ENCODE measurements around the gene BRD9. TPM values are rescaled to one million over a fixed set of nuclear protein-coding genes. Genes with fewer than 3 reads are reported as not detected.

The BRD9 gene
- total RNA-seq, 6 experiments from 2014 or later = 10.7 to 16.7 (median 13.8) TPM

GRCh38 chr5:861442-862366, 30.9 kb downstream of the BRD9 start:
- peaks cover 0 to 20% (median 0%) of the 10 kb centered on the region in 4 donors for H3K36me3 ChIP-seq
- H3K27me3 ChIP-seq = no peaks in the 10 kb centered on the region
- DNase-seq (no peak), ATAC-seq (peak in 1 of 4 donors; percentile 4)
- intact Hi-C loops (cut with DNase I) = no loop called here
- no peaks in the 10 kb centered on the region for H3K9me3 ChIP-seq
- WGBS (ENCODE audit: insufficient coverage, low coverage, low lambda C conversion rate, missing lambda C conversion rate) = no CpG with 5 or more reads among the region's 22 CpGs
- no peak overlapping the region for H3K27ac ChIP-seq
- H3K4me1 ChIP-seq = peaks cover 0 to 13% (median 0%) of the 10 kb centered on the region in 4 donors
- no peak overlapping the region for H3K4me3 ChIP-seq
- TF ChIP-seq POLR2A (IDR thresholded peaks at IDR 0.05) (no peak), CTCF (IDR thresholded peaks at IDR 0.05) (no peak)

GRCh38 chr5:860506-861150, 32.0 kb downstream of the BRD9 start:
- WGBS (ENCODE audit: insufficient coverage, low coverage, low lambda C conversion rate, missing lambda C conversion rate) = 90% methylated on average over 11 of the region's 15 CpGs
- ATAC-seq (no peak), DNase-seq (no peak)
- Histone ChIP-seq H3K4me1 (peaks cover 0 to 13% (median 0%) of the 10 kb centered on the region in 4 donors), H3K27ac (no peak overlapping the region), H3K4me3 (no peak overlapping the region), H3K27me3 (no peaks in the 10 kb centered on the region), H3K9me3 (no peaks in the 10 kb centered on the region), H3K36me3 (peaks cover 0 to 20% (median 0%) of the 10 kb centered on the region in 4 donors)
- TF ChIP-seq POLR2A (IDR thresholded peaks at IDR 0.05) (no peak), CTCF (IDR thresholded peaks at IDR 0.05) (no peak)
- intact Hi-C loops (cut with DNase I) = no loop called here

- peaks cover 0 to 16% (median 0%) of the 10 kb centered on the region in 4 donors for H3K36me3 ChIP-seq
- DNase-seq (peak in 1 of 3 donors; percentile 52), ATAC-seq (no peak)
- no peaks in the 10 kb centered on the region for H3K9me3 ChIP-seq
- intact Hi-C loops (cut with DNase I) = no loop called here
- no peaks in the 10 kb centered on the region for H3K27me3 ChIP-seq
- peaks cover 0 to 8% (median 0%) of the 10 kb centered on the region in 4 donors for H3K4me1 ChIP-seq
- H3K4me3 ChIP-seq = no peak overlapping the region
- TF ChIP-seq CTCF (IDR thresholded peaks at IDR 0.05) (no peak), POLR2A (IDR thresholded peaks at IDR 0.05) (no peak)
- WGBS (ENCODE audit: insufficient coverage, low coverage, low lambda C conversion rate, missing lambda C conversion rate) = no CpG with 5 or more reads among the region's 16 CpGs
- no peak overlapping the region for H3K27ac ChIP-seq
These were observed 32.8 kb downstream of the BRD9 start for GRCh38 chr5:859798-860296.

- no peak overlapping the region for H3K27ac ChIP-seq
- TF ChIP-seq CTCF (IDR thresholded peaks at IDR 0.05) (no peak), POLR2A (IDR thresholded peaks at IDR 0.05) (no peak)
- ATAC-seq (no peak), DNase-seq (peak in 1 of 3 donors; percentile 27)
- H3K36me3 ChIP-seq = peaks cover 0 to 12% (median 0%) of the 10 kb centered on the region in 4 donors
- peaks cover 0 to 3% (median 0%) of the 10 kb centered on the region in 4 donors for H3K4me1 ChIP-seq
- H3K27me3 ChIP-seq = no peaks in the 10 kb centered on the region
- 81% methylated on average over 6 of the region's 16 CpGs for WGBS (ENCODE audit: insufficient coverage, low coverage, low lambda C conversion rate, missing lambda C conversion rate)
- H3K9me3 ChIP-seq = no peaks in the 10 kb centered on the region
- intact Hi-C loops (cut with DNase I) = no loop called here
- H3K4me3 ChIP-seq = no peak overlapping the region
These were observed 33.2 kb downstream of the BRD9 start for GRCh38 chr5:859391-859790.

All from right lobe of liver (tissue), 6 donors.